Astrocyte of the spinal cord (primary cell): Measurements from ENCODE around the gene RCBTB1.
A peak's percentile ranks its signal among the peaks of the same experiment; 100 is the strongest.

Source experiments
- DNase-seq: peaks from one replicate; pipeline ENCODE4 v3.0.0; 2011; ENCODE audit warnings: low read depth, low spot score
- H3K4me3 ChIP-seq: 2 replicates; pipeline ENCODE4 v1.5.1; 2011; ENCODE audit warnings: low read depth, mild to moderate bottlenecking, low read length, moderate library complexity
- in situ Hi-C: cut with HindIII; loops from 2 replicates; pipeline ENCODE4 v1.10.0; 2017; ENCODE audit warnings: low sequenced_read_pairs
- TF ChIP-seq, protein P1 (sequence below): IDR thresholded peaks from 2 replicates; pipeline ENCODE4 v1.5.1; 2012; ENCODE audit warnings: low read depth, mild to moderate bottlenecking, low read length, inconsistent platforms

RCBTB1 gene

GRCh38 chr13:49494645-49495044 lies 90.7 kb downstream of the RCBTB1 start:
- TF ChIP-seq, protein P1, sequence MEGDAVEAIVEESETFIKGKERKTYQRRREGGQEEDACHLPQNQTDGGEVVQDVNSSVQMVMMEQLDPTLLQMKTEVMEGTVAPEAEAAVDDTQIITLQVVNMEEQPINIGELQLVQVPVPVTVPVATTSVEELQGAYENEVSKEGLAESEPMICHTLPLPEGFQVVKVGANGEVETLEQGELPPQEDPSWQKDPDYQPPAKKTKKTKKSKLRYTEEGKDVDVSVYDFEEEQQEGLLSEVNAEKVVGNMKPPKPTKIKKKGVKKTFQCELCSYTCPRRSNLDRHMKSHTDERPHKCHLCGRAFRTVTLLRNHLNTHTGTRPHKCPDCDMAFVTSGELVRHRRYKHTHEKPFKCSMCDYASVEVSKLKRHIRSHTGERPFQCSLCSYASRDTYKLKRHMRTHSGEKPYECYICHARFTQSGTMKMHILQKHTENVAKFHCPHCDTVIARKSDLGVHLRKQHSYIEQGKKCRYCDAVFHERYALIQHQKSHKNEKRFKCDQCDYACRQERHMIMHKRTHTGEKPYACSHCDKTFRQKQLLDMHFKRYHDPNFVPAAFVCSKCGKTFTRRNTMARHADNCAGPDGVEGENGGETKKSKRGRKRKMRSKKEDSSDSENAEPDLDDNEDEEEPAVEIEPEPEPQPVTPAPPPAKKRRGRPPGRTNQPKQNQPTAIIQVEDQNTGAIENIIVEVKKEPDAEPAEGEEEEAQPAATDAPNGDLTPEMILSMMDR, result no peak
- peak overlapping the region; percentile 58 for H3K4me3 ChIP-seq
- no peak for DNase-seq
- in situ Hi-C loops, result no loop called here

- TF ChIP-seq, protein P1, result no peak
- no peak overlapping the region for H3K4me3 ChIP-seq
- no peak for DNase-seq
- in situ Hi-C loops, result no loop called here
Measured at GRCh38 chr13:49488563-49488962, 96.8 kb downstream of the RCBTB1 start.
